Endothelial cell of umbilical vein (primary cell): ENCODE data around the gene WDR55. TPM values are rescaled to one million over a fixed set of nuclear protein-coding genes. Genes with fewer than 3 reads are reported as not detected.
A peak's percentile ranks its signal among the peaks of the same experiment; 100 is the strongest.

Experiments
- BruUV-seq: library from RNA; stranded (reverse); fragments of 400-500 nt; replicated peaks from 2 replicates; lab custom pipeline; 2021; lab: Mats Ljungman, UMichigan
- CTCF ChIA-PET: fragments of 300-600, 350-600 bp; sonication (Branson Sonifier 250); formaldehyde crosslinking; loops from one replicate; lab custom pipeline; 2021; ENCODE audit warnings: antibody characterized with exemption, inconsistent platforms; lab: Charles Lee
- POLR2A ChIA-PET: fragments of 300-600, 350-600 bp; sonication (Branson Sonifier 250); formaldehyde crosslinking; loops from one replicate; lab custom pipeline; 2021; ENCODE audit warnings: antibody characterized with exemption, inconsistent platforms; lab: Charles Lee
- DNase-seq: peaks from one replicate; pipeline ENCODE4 v3.0.0-alpha.2; 2011; ENCODE audit warnings: low read depth, low spot score
- FAIRE-seq: peaks from 2 replicates; lab custom pipeline; 2011; peaks lifted over from hg19 to GRCh38; lab: Jason Lieb, UNC
- H2AFZ ChIP-seq: 2 replicates; pipeline ENCODE4 v1.6.0; 2012; ENCODE audit warnings: low read depth, low read length, control low read depth, inconsistent platforms
- H3K27ac ChIP-seq: 2 replicates; pipeline ENCODE4 v1.5.1; 2011; ENCODE audit warnings: low read depth, mild to moderate bottlenecking, control low read depth, low read length, moderate library complexity; ENCODE audit not compliant: insufficient read depth
- H3K27me3 ChIP-seq, 2 experiments: 2 replicates each; pipeline versions ENCODE4 v1.6.0 to v1.6.1; 2011; ENCODE audit warnings: low read length in 2 of 2, mixed read lengths in 1 of 2; ENCODE audit not compliant: control insufficient read depth in 2 of 2, insufficient read depth in 2 of 2
- H3K36me3 ChIP-seq, 2 experiments: 2 replicates in 1 of 2; 3 replicates in 1 of 2; pipeline ENCODE4 v1.5.1; 2011; ENCODE audit warnings: low read length in 2 of 2, mild to moderate bottlenecking in 1 of 2, moderate library complexity in 1 of 2; ENCODE audit not compliant: control insufficient read depth in 2 of 2, insufficient read depth in 2 of 2; ENCODE audit errors: extremely low read depth in 1 of 2
- H3K4me1 ChIP-seq: 3 replicates; pipeline ENCODE4 v1.5.1; 2011; ENCODE audit warnings: mild to moderate bottlenecking, low read length; ENCODE audit not compliant: control insufficient read depth, insufficient read depth; ENCODE audit errors: extremely low read depth
- H3K4me2 ChIP-seq: 2 replicates; pipeline ENCODE4 v1.6.1; 2011; ENCODE audit warnings: low read length, control low read depth, mixed read lengths; ENCODE audit not compliant: insufficient read depth
- H3K4me3 ChIP-seq, 3 experiments: fragments of 200-600 bp in 1 of 3; sonication (generic), shearing (Covaris generic) in 1 of 3; replicated peaks in 1 of 3; 2 replicates each; pipeline ENCODE4 v1.5.1; 2011 to 2016; ENCODE audit warnings: control low read depth in 3 of 3, low read length in 3 of 3, mild to moderate bottlenecking in 2 of 3, inconsistent platforms in 1 of 3, low read depth in 1 of 3, moderate library complexity in 1 of 3; ENCODE audit not compliant: insufficient read depth in 1 of 3
- H3K79me2 ChIP-seq: 2 replicates; pipeline ENCODE4 v1.6.0; 2012; ENCODE audit warnings: low read length, inconsistent platforms; ENCODE audit not compliant: control insufficient read depth, insufficient read depth
- H3K9ac ChIP-seq: replicated peaks from 2 replicates; pipeline ENCODE3; 2011; ENCODE audit warnings: low read length, control low read depth; ENCODE audit not compliant: insufficient read depth; ENCODE audit errors: extremely low read depth
- H3K9me1 ChIP-seq: replicated peaks from 3 replicates; pipeline ENCODE4 v1.6.0; 2011; ENCODE audit warnings: mild to moderate bottlenecking, low read length; ENCODE audit not compliant: control insufficient read depth, insufficient read depth; ENCODE audit errors: extremely low read depth
- H3K9me3 ChIP-seq: replicated peaks from 2 replicates; pipeline ENCODE4 v1.5.1; 2012; ENCODE audit warnings: low read length, inconsistent platforms; ENCODE audit not compliant: control insufficient read depth, insufficient read depth
- H4K20me1 ChIP-seq: replicated peaks from 2 replicates; pipeline ENCODE3; 2011; ENCODE audit warnings: mild to moderate bottlenecking, low read length; ENCODE audit not compliant: control insufficient read depth, insufficient read depth; ENCODE audit errors: extremely low read depth
- EZH2 ChIP-seq: IDR thresholded peaks from 2 replicates; pipeline ENCODE4 v1.6.1; 2012; ENCODE audit warnings: borderline replicate concordance, low read depth, mild to moderate bottlenecking, moderate library complexity, low read length, inconsistent platforms; ENCODE audit not compliant: severe bottlenecking
- FOS ChIP-seq: IDR thresholded peaks from 2 replicates; pipeline ENCODE4 v1.6.1; 2011; ENCODE audit warnings: mild to moderate bottlenecking, low read length, moderate library complexity, borderline replicate concordance; ENCODE audit not compliant: insufficient read depth
- GATA2 ChIP-seq: IDR thresholded peaks from 2 replicates; pipeline ENCODE4 v1.7.0; 2011; ENCODE audit warnings: low read depth, mild to moderate bottlenecking, moderate library complexity, mixed read lengths, low read length; ENCODE audit not compliant: insufficient read length, insufficient read depth
- JUN ChIP-seq: IDR thresholded peaks from 2 replicates; pipeline ENCODE4 v1.6.1; 2011; ENCODE audit warnings: borderline replicate concordance, low read depth; ENCODE audit not compliant: insufficient read length, insufficient read depth
- MAX ChIP-seq: IDR thresholded peaks from 2 replicates; pipeline ENCODE4 v1.6.1; 2011; ENCODE audit not compliant: insufficient read depth, insufficient read length
- MYC ChIP-seq: IDR thresholded peaks from one replicate; pipeline ENCODE4 v1.6.1; 2011; ENCODE audit warnings: mild to moderate bottlenecking, low read depth, low read length
- POLR2A ChIP-seq: IDR thresholded peaks from 2 replicates; pipeline ENCODE4 v1.6.1; 2012; ENCODE audit warnings: low read depth, mild to moderate bottlenecking, control low read depth, low read length
- POLR2AphosphoS5 ChIP-seq: IDR thresholded peaks from 2 replicates; pipeline ENCODE4 v1.6.1; 2012; ENCODE audit warnings: low read depth, mild to moderate bottlenecking, control low read depth, low read length, moderate library complexity; ENCODE audit not compliant: insufficient read depth
- dilution Hi-C: fragments of 300-500 bp; cut with MboI; formaldehyde crosslinking; loops from one replicate; pipeline ENCODE4 v1.15.0; 2019; ENCODE audit warnings: low sequenced_read_pairs; ENCODE audit not compliant: extremely low pct_ligation_motif_present
- intact Hi-C: fragments of 100-400 bp; cut with micrococcal nuclease; formaldehyde crosslinking; loops from one replicate; pipeline ENCODE4 v1.10.0; 2022
- polyA plus RNA-seq, 4 experiments: library from polyadenylated mRNA; depleted of rRNA in 3 of 4; stranded (reverse) in 3 of 4; unstranded in 1 of 4; fragments of >200 nt; gene quantifications; 2 replicates each; pipeline versions ENCODE4 v1.2.1 to v1.2.3, GENCODE V29; 2011 to 2012; ENCODE audit warnings: missing spikeins in 1 of 4
- total RNA-seq: library from RNA; stranded (reverse); gene quantifications from 2 replicates; pipeline ENCODE4 v1.2.3, GENCODE V29; 2021
- TF ChIP-seq, protein P1 (sequence below), 2 donors: IDR thresholded peaks; 1 replicate in 1 of 2; 2 replicates in 1 of 2; pipeline ENCODE4 v1.5.1; 2011; ENCODE audit warnings: low read length in 2 of 2, mild to moderate bottlenecking in 2 of 2, moderate library complexity in 2 of 2, control low read depth in 1 of 2, inconsistent platforms in 1 of 2, low read depth in 1 of 2; ENCODE audit not compliant: insufficient read depth in 1 of 2; ENCODE audit errors: extremely low read depth in 1 of 2

Gene WDR55
- total and polyA plus RNA-seq, 2 donors (not counting 3 experiments of a cell fraction or from before 2014, with no cell fraction given) = 17.5 to 25.3 TPM

- peaks cover 21 to 32% of the 10 kb centered on the region in 2 experiments for H3K36me3 ChIP-seq
These were observed 9.5 kb downstream of the WDR55 start for GRCh38 chr5:140674211-140674610.

DNA sequence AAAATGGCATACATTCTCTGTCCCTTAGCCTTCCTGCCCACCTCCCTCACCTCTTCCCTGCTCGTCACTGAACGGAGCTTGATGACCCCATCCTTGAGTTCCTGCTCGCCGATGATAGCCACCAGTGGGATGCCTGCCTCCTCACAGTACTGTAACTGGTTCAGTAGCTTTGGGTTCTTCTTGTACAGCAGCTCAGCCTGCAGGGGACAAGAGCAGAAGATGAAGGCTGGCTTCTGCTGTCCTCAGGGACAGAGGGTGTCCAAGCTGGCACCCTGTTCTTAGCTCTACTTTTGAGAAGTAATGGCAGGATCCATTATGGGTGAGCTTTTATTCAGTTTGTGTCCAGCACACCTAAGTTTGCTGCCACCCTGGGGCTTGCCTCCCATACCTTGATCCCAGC lies 9.9 kb downstream of the WDR55 start:
- no peaks in the 10 kb centered on the region for H3K79me2 ChIP-seq
- H3K9me3 ChIP-seq = no peaks in the 10 kb centered on the region
- dilution Hi-C loops = no loop called here
- no peak overlapping the region for H3K27ac ChIP-seq
- no peak overlapping the region for H3K4me3 ChIP-seq
- FAIRE-seq (no peak), DNase-seq (no peak)
- POLR2A ChIA-PET = interaction anchor here (0.6 to 0.9 kb wide), 2 partner anchors 11 to 12 kb away, joined by 3 read pairs; no protein-coding TSS in a partner anchor
- BruUV-seq = no TSS peak
- peaks cover 3% of the 10 kb centered on the region for H3K4me1 ChIP-seq
- H3K9ac ChIP-seq = no peak overlapping the region
- H3K4me2 ChIP-seq = no peak overlapping the region
- no peak overlapping the region for H2AFZ ChIP-seq
- H3K9me1 ChIP-seq = no peaks in the 10 kb centered on the region
- no peaks in the 10 kb centered on the region for H4K20me1 ChIP-seq
- peaks cover 25 to 31% of the 10 kb centered on the region in 2 experiments for H3K36me3 ChIP-seq
- TF ChIP-seq JUN (no peak), POLR2AphosphoS5 (no peak), MAX (no peak), POLR2A (no peak), EZH2 (no peak), GATA2 (no peak), MYC (no peak), FOS (no peak)
- TF ChIP-seq, protein P1, sequence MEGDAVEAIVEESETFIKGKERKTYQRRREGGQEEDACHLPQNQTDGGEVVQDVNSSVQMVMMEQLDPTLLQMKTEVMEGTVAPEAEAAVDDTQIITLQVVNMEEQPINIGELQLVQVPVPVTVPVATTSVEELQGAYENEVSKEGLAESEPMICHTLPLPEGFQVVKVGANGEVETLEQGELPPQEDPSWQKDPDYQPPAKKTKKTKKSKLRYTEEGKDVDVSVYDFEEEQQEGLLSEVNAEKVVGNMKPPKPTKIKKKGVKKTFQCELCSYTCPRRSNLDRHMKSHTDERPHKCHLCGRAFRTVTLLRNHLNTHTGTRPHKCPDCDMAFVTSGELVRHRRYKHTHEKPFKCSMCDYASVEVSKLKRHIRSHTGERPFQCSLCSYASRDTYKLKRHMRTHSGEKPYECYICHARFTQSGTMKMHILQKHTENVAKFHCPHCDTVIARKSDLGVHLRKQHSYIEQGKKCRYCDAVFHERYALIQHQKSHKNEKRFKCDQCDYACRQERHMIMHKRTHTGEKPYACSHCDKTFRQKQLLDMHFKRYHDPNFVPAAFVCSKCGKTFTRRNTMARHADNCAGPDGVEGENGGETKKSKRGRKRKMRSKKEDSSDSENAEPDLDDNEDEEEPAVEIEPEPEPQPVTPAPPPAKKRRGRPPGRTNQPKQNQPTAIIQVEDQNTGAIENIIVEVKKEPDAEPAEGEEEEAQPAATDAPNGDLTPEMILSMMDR (IDR thresholded peaks at IDR 0.05; ENCODE audit: extremely low read depth in 1 of 2, insufficient read depth in 1 of 2, low read depth in 1 of 2, low read length in 2 of 2) = no peak
- CTCF ChIA-PET = interaction anchor here (0.9 to 1.4 kb wide), 2 partner anchors 9 to 35 kb away, joined by 3 to 4 read pairs; partner anchors contain the start of gene TMCO6
- no peaks in the 10 kb centered on the region for H3K27me3 ChIP-seq
- intact Hi-C loops = no loop called here

More at GRCh38 chr5:140674211-140674610, 9.5 kb downstream of the WDR55 start:
- dilution Hi-C loops (no loop called here), intact Hi-C loops (no loop called here)
- TSS peak; percentile 76 for BruUV-seq
- no peak overlapping the region for H3K9ac ChIP-seq
- H3K9me1 ChIP-seq = no peaks in the 10 kb centered on the region
- TF ChIP-seq FOS (no peak), EZH2 (no peak), POLR2A (no peak), GATA2 (no peak)
- TF ChIP-seq, protein P1 (IDR thresholded peaks at IDR 0.05; ENCODE audit: extremely low read depth in 1 of 2, insufficient read depth in 1 of 2, low read depth in 1 of 2, low read length in 2 of 2) = no peak
- CTCF ChIA-PET = interaction anchor here (0.9 to 1.4 kb wide), 2 partner anchors 9 to 35 kb away, joined by 3 to 4 read pairs; partner anchors contain the start of gene TMCO6
- H3K4me1 ChIP-seq = peaks cover 3% of the 10 kb centered on the region
- H3K27me3 ChIP-seq = no peaks in the 10 kb centered on the region
- FAIRE-seq (no peak), DNase-seq (no peak)
- H3K4me2 ChIP-seq = no peak overlapping the region
- H3K27ac ChIP-seq = no peak overlapping the region
- H3K9me3 ChIP-seq = no peaks in the 10 kb centered on the region
- H4K20me1 ChIP-seq = no peaks in the 10 kb centered on the region
- H3K79me2 ChIP-seq = no peaks in the 10 kb centered on the region
- POLR2A ChIA-PET = interaction anchor here (0.6 kb wide), 1 partner anchor 12 kb away, joined by 3 read pairs; no protein-coding TSS in a partner anchor
- no peak overlapping the region for H3K4me3 ChIP-seq
- H2AFZ ChIP-seq = no peak overlapping the region
